Activated naive CD8-positive, alpha-beta T cell (primary cell): ENCODE data around the gene ELMO1.
"Not testable (repeated sequence)": the region's sequence is repeated elsewhere in the genome, so short reads cannot be mapped to it uniquely, and the experiment has no call there.

ENCODE experiments used
- H3K27ac Mint-ChIP-seq: one replicate; pipeline ENCODE4 v1.8.0; 2021; ENCODE audit warnings: mixed read lengths
- H3K27me3 Mint-ChIP-seq: one replicate; pipeline ENCODE4 v1.8.0; 2021; ENCODE audit warnings: mixed read lengths
- H3K36me3 Mint-ChIP-seq: one replicate; pipeline ENCODE4 v1.8.0; 2021; ENCODE audit warnings: mixed read lengths
- H3K4me1 Mint-ChIP-seq: one replicate; pipeline ENCODE4 v1.8.0; 2021; ENCODE audit warnings: low read depth, mixed read lengths
- H3K4me3 Mint-ChIP-seq: one replicate; pipeline ENCODE4 v1.8.0; 2021; ENCODE audit warnings: mild to moderate bottlenecking, mixed read lengths
- H3K9me3 Mint-ChIP-seq: one replicate; pipeline ENCODE4 v1.8.0; 2021; ENCODE audit warnings: low read depth, mixed read lengths

ELMO1 gene

DNA sequence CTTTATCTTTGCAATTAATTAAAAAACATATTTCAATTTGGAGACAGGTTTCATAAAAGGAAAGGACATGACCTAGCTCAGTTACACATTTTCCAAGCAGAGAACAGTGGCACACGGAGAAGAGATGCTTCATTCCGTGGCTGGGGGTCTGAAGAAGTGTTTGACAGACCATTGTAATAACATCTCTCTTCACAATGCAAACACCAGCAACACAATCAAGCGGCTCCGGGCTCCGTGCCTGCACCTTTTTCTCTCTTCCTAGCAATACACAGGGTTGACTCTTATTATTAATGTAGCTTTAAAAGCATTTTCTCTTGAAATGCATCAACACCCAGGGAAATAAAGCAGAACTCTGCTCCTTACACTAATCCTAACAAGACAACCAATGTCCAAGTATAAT lies 463.3 kb downstream of the ELMO1 start:
- no peaks in the 10 kb centered on the region for H3K9me3 Mint-ChIP-seq
- H3K27ac Mint-ChIP-seq, result no peak overlapping the region
- H3K36me3 Mint-ChIP-seq, result peaks cover 9% of the 10 kb centered on the region
- no peak overlapping the region for H3K4me3 Mint-ChIP-seq
- H3K27me3 Mint-ChIP-seq, result no peaks in the 10 kb centered on the region
- H3K4me1 Mint-ChIP-seq, result peaks cover 37% of the 10 kb centered on the region

DNA sequence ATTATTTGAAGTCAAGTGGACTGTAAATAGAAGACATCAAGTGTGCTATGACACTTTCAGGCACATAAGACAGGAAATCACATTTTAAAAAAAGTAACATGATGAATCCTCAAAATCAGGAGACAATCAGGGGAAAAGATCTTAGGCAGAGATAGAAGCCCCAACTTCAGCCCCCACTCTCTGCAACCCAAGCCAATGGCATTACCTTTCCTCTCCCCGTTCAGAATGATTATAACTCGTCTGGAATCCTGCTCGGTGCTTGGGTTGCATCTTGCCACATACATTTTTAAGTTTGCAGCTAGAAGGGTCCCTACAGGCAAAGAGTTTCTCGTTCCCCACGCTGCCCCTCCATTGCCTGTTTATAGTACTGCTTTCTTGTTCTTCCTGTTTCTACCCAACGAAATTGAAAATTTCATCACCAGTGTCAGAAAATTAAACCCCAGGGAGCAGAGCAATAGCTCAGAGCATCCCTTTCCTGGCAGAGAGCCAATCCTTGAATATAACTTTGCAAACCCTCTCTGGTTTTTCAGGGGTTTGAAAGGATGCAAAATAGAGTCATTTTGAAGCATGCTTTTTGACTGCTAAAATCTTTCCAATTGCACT lies 463.9 kb downstream of the ELMO1 start:
- H3K4me1 Mint-ChIP-seq, result peaks cover 38% of the 10 kb centered on the region
- no peaks in the 10 kb centered on the region for H3K27me3 Mint-ChIP-seq
- H3K27ac Mint-ChIP-seq, result peak overlapping the region; percentile 6
- H3K36me3 Mint-ChIP-seq, result peaks cover 12% of the 10 kb centered on the region
- no peak overlapping the region for H3K4me3 Mint-ChIP-seq
- no peaks in the 10 kb centered on the region for H3K9me3 Mint-ChIP-seq

DNA sequence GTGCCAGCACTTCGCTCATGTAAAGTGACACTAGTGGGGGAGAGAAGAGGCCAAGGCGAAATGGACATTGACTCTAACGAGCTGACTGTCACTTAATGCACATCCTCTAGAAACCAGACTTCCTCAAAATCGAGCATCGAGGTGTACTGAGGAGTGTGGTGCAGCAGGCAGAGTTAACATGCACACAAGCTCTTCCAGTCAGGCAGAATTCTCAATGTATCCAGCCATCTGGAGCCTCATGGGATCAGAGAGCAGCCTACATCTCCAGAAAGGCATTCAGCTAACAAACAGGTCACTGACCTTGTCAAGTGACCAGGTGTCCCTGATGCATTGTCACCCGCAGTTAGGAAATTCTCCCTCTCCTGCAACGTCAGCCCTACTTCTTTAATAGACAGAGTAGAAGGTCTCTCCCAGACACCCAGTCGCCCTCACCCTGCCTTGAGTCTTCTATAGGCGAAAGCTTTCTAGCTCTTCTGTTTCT lies 464.6 kb downstream of the ELMO1 start:
- no peaks in the 10 kb centered on the region for H3K9me3 Mint-ChIP-seq
- H3K27me3 Mint-ChIP-seq, result no peaks in the 10 kb centered on the region
- peaks cover 36% of the 10 kb centered on the region for H3K4me1 Mint-ChIP-seq
- peaks cover 12% of the 10 kb centered on the region for H3K36me3 Mint-ChIP-seq
- H3K27ac Mint-ChIP-seq, result peak overlapping the region; percentile 6
- no peak overlapping the region for H3K4me3 Mint-ChIP-seq

DNA sequence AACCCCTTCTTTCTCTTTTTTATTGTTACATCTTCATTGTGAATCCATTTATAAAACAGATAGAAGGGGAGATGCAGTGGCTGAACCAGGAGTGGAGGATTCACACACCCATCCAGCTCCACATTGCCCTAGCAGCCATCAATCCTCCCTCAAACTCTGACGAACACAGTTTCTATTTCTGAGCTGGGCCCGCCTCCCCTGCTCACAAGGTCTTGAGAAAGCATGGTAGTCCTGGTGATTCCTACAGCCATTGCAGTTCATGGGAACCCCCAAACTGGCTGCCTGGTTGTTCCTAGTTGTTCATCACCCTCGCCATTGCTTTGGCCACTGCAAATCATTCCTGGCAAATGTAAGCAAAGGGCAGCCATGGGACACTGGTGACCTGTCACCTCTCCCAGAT lies 465.9 kb downstream of the ELMO1 start:
- peaks cover 9% of the 10 kb centered on the region for H3K36me3 Mint-ChIP-seq

DNA sequence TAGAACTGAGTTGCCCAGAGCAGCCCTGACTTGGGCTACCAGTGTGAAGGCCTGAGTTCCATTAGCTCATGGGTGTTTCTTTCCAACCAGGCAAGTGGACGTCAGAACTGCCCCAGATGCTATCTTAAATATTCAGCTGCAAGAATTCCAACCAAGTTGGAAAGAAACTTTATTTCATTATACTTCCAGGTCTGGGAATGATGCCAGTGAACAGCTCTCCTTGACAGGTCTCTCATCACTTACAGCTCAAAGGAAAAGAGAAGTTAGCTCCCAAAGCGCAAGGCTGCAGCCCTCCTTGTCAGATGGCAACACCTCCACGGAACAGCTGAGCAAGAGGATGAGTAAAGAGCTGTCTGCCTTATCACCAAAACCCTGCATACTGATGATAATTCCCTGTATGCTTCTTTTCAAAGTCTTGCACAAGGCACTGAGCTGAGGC lies 468.8 kb downstream of the ELMO1 start:
- no peak overlapping the region for H3K27ac Mint-ChIP-seq
- H3K36me3 Mint-ChIP-seq, result peaks cover 24% of the 10 kb centered on the region
- H3K27me3 Mint-ChIP-seq, result no peaks in the 10 kb centered on the region
- peaks cover 10% of the 10 kb centered on the region for H3K4me1 Mint-ChIP-seq
- no peak overlapping the region for H3K4me3 Mint-ChIP-seq
- H3K9me3 Mint-ChIP-seq, result no peaks in the 10 kb centered on the region

More for the DNA sequence above, 465.9 kb downstream of the ELMO1 start:
- H3K4me3 Mint-ChIP-seq, result no peak overlapping the region
- H3K27me3 Mint-ChIP-seq, result no peaks in the 10 kb centered on the region
- peaks cover 31% of the 10 kb centered on the region for H3K4me1 Mint-ChIP-seq
- H3K27ac Mint-ChIP-seq, result no peak overlapping the region
- H3K9me3 Mint-ChIP-seq, result no peaks in the 10 kb centered on the region

GRCh38 chr7:36978461-36978860 lies 470.2 kb downstream of the ELMO1 start:
- Mint-ChIP-seq H3K36me3 (peaks cover 26% of the 10 kb centered on the region), H3K27me3 (no peaks in the 10 kb centered on the region), H3K27ac (no peak overlapping the region), H3K4me1 (peaks cover 3% of the 10 kb centered on the region), H3K4me3 (no peak overlapping the region), H3K9me3 (no peaks in the 10 kb centered on the region)

DNA sequence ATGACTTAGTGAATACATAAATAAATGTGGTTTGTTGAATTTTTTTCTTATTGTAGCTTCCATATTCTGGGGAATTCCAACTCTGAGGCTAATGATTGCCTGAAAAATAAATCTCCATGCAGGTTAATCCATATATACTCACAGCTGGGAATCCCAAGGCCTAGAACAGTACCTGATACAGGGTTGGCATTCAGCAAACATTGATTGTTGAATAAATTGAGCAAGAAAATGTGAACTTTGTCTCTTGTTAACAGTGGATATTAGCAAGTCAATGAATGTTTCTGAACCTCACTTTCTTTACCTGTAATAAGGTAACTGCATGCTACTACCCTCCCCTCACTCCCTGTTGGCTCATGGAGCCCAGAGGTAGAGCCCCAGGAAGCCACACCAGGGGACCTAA lies 470.8 kb downstream of the ELMO1 start:
- H3K4me3 Mint-ChIP-seq, result no peak overlapping the region
- H3K9me3 Mint-ChIP-seq, result no peaks in the 10 kb centered on the region
- H3K4me1 Mint-ChIP-seq, result peaks cover 3% of the 10 kb centered on the region
- H3K27ac Mint-ChIP-seq, result no peak overlapping the region
- H3K27me3 Mint-ChIP-seq, result no peaks in the 10 kb centered on the region
- H3K36me3 Mint-ChIP-seq, result peaks cover 26% of the 10 kb centered on the region

DNA sequence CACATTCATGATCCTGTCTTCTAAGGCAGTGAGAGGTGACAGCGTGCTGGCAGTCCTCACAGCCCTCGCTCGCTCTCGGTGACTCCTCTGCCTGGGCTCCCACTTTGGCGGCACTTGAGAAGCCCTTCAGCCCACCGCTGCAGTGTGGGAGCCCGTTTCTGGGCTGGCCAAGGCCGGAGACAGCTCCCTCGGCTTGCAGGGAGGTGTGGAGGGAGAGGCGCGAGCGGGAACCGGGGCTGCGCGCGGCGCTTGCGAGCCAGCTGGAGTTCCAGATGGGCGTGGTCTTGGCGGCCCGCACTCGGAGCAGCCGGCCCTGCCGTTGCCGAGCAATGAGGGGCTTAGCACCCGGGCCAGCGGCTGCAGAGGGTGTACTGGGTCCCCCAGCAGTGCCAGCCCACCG lies 475.1 kb downstream of the ELMO1 start:
- peaks cover 27% of the 10 kb centered on the region for H3K4me1 Mint-ChIP-seq
- peaks cover 33% of the 10 kb centered on the region for H3K36me3 Mint-ChIP-seq
- not testable (repeated sequence) for H3K9me3 Mint-ChIP-seq, H3K4me3 Mint-ChIP-seq, H3K27me3 Mint-ChIP-seq, H3K27ac Mint-ChIP-seq

- no peaks in the 10 kb centered on the region for H3K9me3 Mint-ChIP-seq
- H3K27me3 Mint-ChIP-seq, result no peaks in the 10 kb centered on the region
- H3K4me3 Mint-ChIP-seq, result no peak overlapping the region
- H3K36me3 Mint-ChIP-seq, result peaks cover 31% of the 10 kb centered on the region
- H3K4me1 Mint-ChIP-seq, result peaks cover 27% of the 10 kb centered on the region
- no peak overlapping the region for H3K27ac Mint-ChIP-seq
These were observed 476.5 kb downstream of the ELMO1 start for GRCh38 chr7:36972140-36972518.

DNA sequence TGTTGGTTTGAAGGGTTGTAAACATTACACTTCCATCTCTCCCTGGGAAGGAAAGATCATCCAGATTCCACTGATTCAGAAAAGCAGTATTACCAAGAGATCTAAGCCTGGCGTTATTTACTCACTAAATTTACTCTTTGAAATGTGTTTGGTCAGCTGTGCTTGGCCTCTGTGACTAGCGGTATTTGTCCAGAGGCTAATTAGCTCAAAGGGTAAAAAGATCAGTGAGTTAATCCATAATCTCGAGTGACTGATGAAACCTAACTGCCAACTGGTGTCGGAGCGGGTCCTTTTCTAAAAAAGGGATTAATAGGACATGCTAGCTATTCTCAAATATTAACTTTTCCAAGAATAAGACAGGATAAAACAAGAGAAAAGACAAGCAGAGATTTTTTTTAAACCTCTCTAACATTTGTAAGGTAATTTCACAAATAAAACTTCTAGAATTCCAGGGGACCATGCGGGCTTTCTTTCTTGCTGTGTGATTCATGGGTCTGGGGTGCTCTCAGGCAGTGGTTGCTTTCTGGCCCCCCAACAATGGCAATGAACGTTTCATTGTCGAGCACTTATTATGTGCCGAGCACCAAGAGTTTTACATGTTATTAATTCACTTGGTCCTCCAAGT lies 477.0 kb downstream of the ELMO1 start:
- Mint-ChIP-seq H3K4me3 (no peak overlapping the region), H3K4me1 (peaks cover 27% of the 10 kb centered on the region), H3K27ac (peak overlapping the region; percentile 13), H3K9me3 (no peaks in the 10 kb centered on the region), H3K36me3 (peaks cover 30% of the 10 kb centered on the region), H3K27me3 (no peaks in the 10 kb centered on the region)

DNA sequence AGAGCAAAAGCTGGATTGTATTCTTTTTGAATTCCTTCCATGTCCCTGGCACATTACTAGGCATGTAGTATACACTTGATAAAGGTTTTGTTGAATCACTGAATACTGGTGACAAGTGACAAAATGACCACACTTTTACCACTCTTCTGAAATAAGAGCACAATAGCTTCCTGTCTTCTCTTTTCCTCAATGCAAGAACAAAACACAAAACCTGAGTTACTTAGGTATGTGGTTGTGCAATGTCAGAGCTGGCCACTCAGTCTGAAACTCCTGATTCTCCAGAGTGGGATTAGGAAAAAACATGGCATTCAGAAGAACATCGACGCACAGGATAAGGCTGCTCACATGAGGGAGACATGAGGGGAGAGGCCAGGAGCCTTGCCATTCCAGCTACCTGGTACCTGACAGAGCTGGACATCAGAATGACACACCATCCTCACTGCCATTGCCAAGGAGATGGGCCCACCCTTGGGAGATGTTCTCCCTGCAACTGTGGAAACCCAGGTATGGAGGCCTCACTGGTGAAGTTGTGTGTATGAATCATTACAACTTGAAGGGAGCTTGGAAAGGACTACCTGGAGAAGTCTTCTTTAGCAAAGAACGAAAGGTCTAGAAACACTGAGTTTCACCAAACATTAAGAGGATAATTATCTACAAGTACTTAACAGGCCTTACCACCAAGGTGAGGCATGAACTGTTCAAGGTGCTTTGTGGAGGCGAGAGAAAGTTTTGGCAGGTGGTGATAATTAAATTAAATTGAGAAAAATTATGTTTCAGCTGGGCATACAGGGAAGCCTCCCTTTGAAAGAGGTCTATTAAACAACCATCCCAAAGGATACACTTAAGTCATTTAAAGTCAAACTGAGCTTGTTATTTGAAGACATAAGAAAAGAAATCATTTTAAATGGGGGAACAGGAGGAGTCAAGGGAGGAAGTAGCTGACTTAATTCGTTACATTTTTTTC lies 477.8 kb downstream of the ELMO1 start:
- no peaks in the 10 kb centered on the region for H3K27me3 Mint-ChIP-seq
- H3K4me1 Mint-ChIP-seq, result peaks cover 27% of the 10 kb centered on the region
- peaks cover 4% of the 10 kb centered on the region for H3K9me3 Mint-ChIP-seq
- no peak overlapping the region for H3K4me3 Mint-ChIP-seq
- H3K36me3 Mint-ChIP-seq, result peaks cover 30% of the 10 kb centered on the region
- H3K27ac Mint-ChIP-seq, result peak overlapping the region; percentile 47

DNA sequence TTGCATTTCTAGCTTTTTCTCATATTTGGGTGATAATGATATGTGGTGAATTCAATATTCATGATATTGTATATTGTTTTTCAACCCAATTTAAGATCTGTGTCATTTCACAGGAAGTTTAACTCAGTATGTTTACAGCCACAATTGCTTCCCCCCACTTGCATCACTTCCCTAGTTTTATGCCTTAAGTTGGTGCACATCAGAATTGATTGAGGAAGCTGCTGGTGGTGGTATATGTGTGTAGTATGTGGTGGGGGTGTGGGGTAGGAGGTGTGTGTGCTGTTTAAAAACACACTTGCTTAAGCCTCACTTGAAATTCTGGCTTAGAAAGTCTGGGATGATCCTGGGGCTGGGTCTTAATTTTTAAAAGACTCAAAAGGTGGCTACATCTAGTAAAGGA lies 479.3 kb downstream of the ELMO1 start:
- Mint-ChIP-seq H3K27ac (no peak overlapping the region), H3K36me3 (peaks cover 32% of the 10 kb centered on the region), H3K4me3 (no peak overlapping the region), H3K27me3 (no peaks in the 10 kb centered on the region), H3K4me1 (peaks cover 39% of the 10 kb centered on the region), H3K9me3 (peaks cover 10% of the 10 kb centered on the region)

- Mint-ChIP-seq H3K27ac (no peak overlapping the region), H3K4me1 (peaks cover 46% of the 10 kb centered on the region), H3K36me3 (peaks cover 40% of the 10 kb centered on the region)
These were observed 481.3 kb downstream of the ELMO1 start for GRCh38 chr7:36967387-36967786.

DNA sequence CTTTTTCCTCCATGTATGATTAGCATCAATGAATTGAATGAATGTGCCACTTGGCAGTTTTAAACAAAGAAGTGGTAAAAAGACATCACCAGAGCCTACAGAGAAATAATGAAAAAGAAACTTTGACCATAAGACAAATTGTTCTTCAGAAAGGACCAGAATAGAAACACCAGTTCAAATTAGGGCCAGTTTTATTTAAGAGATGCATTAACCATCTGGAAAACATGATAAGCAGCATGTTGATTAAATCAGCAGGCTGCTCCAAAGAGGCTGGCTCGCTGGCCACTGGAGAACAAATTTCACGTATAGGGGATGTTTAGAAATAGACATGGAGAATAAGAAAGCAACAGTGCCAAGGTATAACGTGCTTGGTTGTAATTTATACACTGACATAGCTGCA lies 482.0 kb downstream of the ELMO1 start:
- Mint-ChIP-seq H3K4me1 (peaks cover 47% of the 10 kb centered on the region), H3K36me3 (peaks cover 46% of the 10 kb centered on the region), H3K27ac (no peak overlapping the region), H3K4me3 (no peak overlapping the region), H3K9me3 (peaks cover 10% of the 10 kb centered on the region), H3K27me3 (no peaks in the 10 kb centered on the region)

More at GRCh38 chr7:36967387-36967786, 481.3 kb downstream of the ELMO1 start:
- Mint-ChIP-seq H3K9me3 (peaks cover 10% of the 10 kb centered on the region), H3K27me3 (no peaks in the 10 kb centered on the region), H3K4me3 (no peak overlapping the region)

GRCh38 chr7:36966039-36966438 lies 482.6 kb downstream of the ELMO1 start:
- Mint-ChIP-seq H3K27me3 (no peaks in the 10 kb centered on the region), H3K4me3 (no peak overlapping the region), H3K4me1 (peaks cover 43% of the 10 kb centered on the region), H3K9me3 (peaks cover 10% of the 10 kb centered on the region), H3K27ac (no peak overlapping the region), H3K36me3 (peaks cover 42% of the 10 kb centered on the region)
